OCI-LY7 (cell line): ENCODE measurements around the gene CREB3. TPM values are rescaled to one million over a fixed set of nuclear protein-coding genes. Genes with fewer than 3 reads are reported as not detected.

ENCODE experiments used
- BruUV-seq: library from RNA; stranded (reverse); fragments of 400-500 nt; replicated peaks from 2 replicates; lab custom pipeline; 2021; lab: Mats Ljungman, UMichigan
- CTCF ChIA-PET: fragments of 300-600 bp; sonication (Branson Sonifier 250); formaldehyde crosslinking; loops from one replicate; lab custom pipeline; 2022; ENCODE audit warnings: antibody characterized with exemption; ENCODE audit not compliant: unreplicated experiment; lab: Charles Lee
- POLR2A ChIA-PET: fragments of 300-600 bp; sonication (Branson Sonifier 250); formaldehyde crosslinking; loops from one replicate; lab custom pipeline; 2022; ENCODE audit warnings: antibody characterized with exemption; lab: Charles Lee
- DNase-seq: peaks from one replicate; pipeline ENCODE4 v3.0.0-alpha.2; 2015; ENCODE audit warnings: low spot score
- H2AFZ ChIP-seq: fragments of 200-600 bp; sonication (generic), shearing (Covaris generic); 2 replicates; pipeline ENCODE4 v1.6.1; 2014; ENCODE audit warnings: mild to moderate bottlenecking, antibody characterized with exemption, low read length, moderate library complexity
- H3K27ac ChIP-seq: fragments of 200-600 bp; sonication (generic); 2 replicates; pipeline ENCODE4 v1.5.1; 2014; ENCODE audit warnings: mixed run types, low read depth, mild to moderate bottlenecking, moderate library complexity, low read length, inconsistent platforms; ENCODE audit not compliant: poor library complexity, severe bottlenecking
- H3K36me3 ChIP-seq: fragments of 200-600 bp; sonication (generic); 2 replicates; pipeline ENCODE4 v1.6.1; 2014; ENCODE audit warnings: mild to moderate bottlenecking, antibody characterized with exemption, low read length, moderate library complexity, mixed read lengths; ENCODE audit not compliant: insufficient read depth
- H3K4me1 ChIP-seq: fragments of 200-600 bp; sonication (generic); 2 replicates; pipeline ENCODE4 v1.5.1; 2014; ENCODE audit warnings: mild to moderate bottlenecking, low read length; ENCODE audit not compliant: insufficient read depth, poor library complexity, severe bottlenecking
- H3K4me2 ChIP-seq: fragments of 200-600 bp; sonication (generic); 2 replicates; pipeline ENCODE4 v1.6.1; 2014; ENCODE audit warnings: mild to moderate bottlenecking, low read length
- H3K4me3 ChIP-seq: fragments of 200-600 bp; sonication (generic); 2 replicates; pipeline ENCODE4 v1.5.1; 2014; ENCODE audit warnings: mild to moderate bottlenecking, low read depth, low read length; ENCODE audit not compliant: poor library complexity, severe bottlenecking
- H3K79me2 ChIP-seq: fragments of 200-600 bp; sonication (generic); 2 replicates; pipeline ENCODE4 v1.6.1; 2016; ENCODE audit warnings: low read depth, mild to moderate bottlenecking, low read length, moderate library complexity, mixed read lengths; ENCODE audit not compliant: insufficient read depth
- H3K9me2 ChIP-seq: fragments of 200-600 bp; sonication (generic); 2 replicates; pipeline ENCODE4 v1.6.1; 2016; ENCODE audit warnings: mild to moderate bottlenecking, low read length, mixed read lengths; ENCODE audit not compliant: insufficient read depth
- H3K9me3 ChIP-seq: fragments of 200-600 bp; sonication (generic); 2 replicates; pipeline ENCODE4 v1.6.1; 2014; ENCODE audit warnings: mild to moderate bottlenecking, mixed run types, low read length, mixed read lengths
- H4K20me1 ChIP-seq: fragments of 200-600 bp; sonication (generic); 2 replicates; pipeline ENCODE4 v1.6.1; 2014; ENCODE audit warnings: mild to moderate bottlenecking, antibody characterized with exemption, low read length, moderate library complexity, mixed read lengths; ENCODE audit not compliant: insufficient read depth
- CTCF ChIP-seq: fragments of 200-600 bp; sonication (generic); conservative IDR thresholded peaks from 2 replicates; pipeline ENCODE4 v1.5.1; 2014; ENCODE audit warnings: mild to moderate bottlenecking, antibody characterized with exemption, low read length, moderate library complexity, mixed read lengths
- EZH2phosphoT487 ChIP-seq: fragments of 200-600 bp; sonication (generic); IDR thresholded peaks from 2 replicates; pipeline ENCODE4 v1.6.1; 2018; ENCODE audit warnings: low read depth, borderline replicate concordance, mild to moderate bottlenecking, mixed run types, antibody characterized with exemption, low read length, moderate library complexity, mixed read lengths
- intact Hi-C: fragments of 100-400 bp; cut with micrococcal nuclease; formaldehyde crosslinking; loops from one replicate; pipeline ENCODE4 v1.10.0; 2022; ENCODE audit not compliant: unreplicated experiment
- total RNA-seq, 2 experiments: library from RNA; depleted of rRNA in 1 of 2; stranded (reverse); fragments of >200 nt in 1 of 2; shearing (Covaris generic) in 1 of 2; gene quantifications; 2 replicates each; pipeline ENCODE4 v1.2.3, GENCODE V29; 2014 to 2022

Gene CREB3
- total RNA-seq, 2 experiments from 2014 or later: 18.2 to 23.0 TPM

- POLR2A ChIA-PET: interaction anchor here (1.3 kb wide), 1 partner anchor 18 kb away, joined by 3 read pairs; no protein-coding TSS in a partner anchor
Observed at GRCh38 chr9:35713578-35713977, 18.9 kb upstream of the CREB3 start.

GRCh38 chr9:35714123-35714522 lies 18.3 kb upstream of the CREB3 start:
- Histone ChIP-seq H3K4me1 (no peaks in the 10 kb centered on the region), H3K4me3 (no peak overlapping the region), H3K36me3 (peaks cover 95% of the 10 kb centered on the region), H3K27ac (no peak overlapping the region), H3K4me2 (no peak overlapping the region), H3K79me2 (no peaks in the 10 kb centered on the region), H4K20me1 (no peaks in the 10 kb centered on the region), H2AFZ (no peak overlapping the region), H3K9me3 (no peaks in the 10 kb centered on the region), H3K9me2 (no peaks in the 10 kb centered on the region)
- BruUV-seq: no TSS peak
- ChIA-PET CTCF (interaction anchor here (1.3 kb wide), 1 partner anchor 50 kb away, joined by 3 read pairs; no protein-coding TSS in a partner anchor), POLR2A (interaction anchor here (1.3 kb wide), 1 partner anchor 17 kb away, joined by 3 read pairs; no protein-coding TSS in a partner anchor)
- TF ChIP-seq EZH2phosphoT487 (no peak), CTCF (no peak)
- intact Hi-C loops: no loop called here
- DNase-seq: no peak

More at GRCh38 chr9:35713578-35713977, 18.9 kb upstream of the CREB3 start:
- intact Hi-C loops: no loop called here
- Histone ChIP-seq H3K4me2 (no peak overlapping the region), H2AFZ (no peak overlapping the region), H3K9me2 (no peaks in the 10 kb centered on the region), H4K20me1 (no peaks in the 10 kb centered on the region), H3K79me2 (no peaks in the 10 kb centered on the region), H3K9me3 (no peaks in the 10 kb centered on the region), H3K27ac (no peak overlapping the region), H3K4me3 (no peak overlapping the region), H3K4me1 (no peaks in the 10 kb centered on the region), H3K36me3 (peaks cover 95% of the 10 kb centered on the region)
- CTCF ChIA-PET: no interaction called here
- no peak for DNase-seq
- no TSS peak for BruUV-seq
- TF ChIP-seq CTCF (no peak), EZH2phosphoT487 (no peak)

- no TSS peak for BruUV-seq
- no peak for DNase-seq
- H3K36me3 ChIP-seq: peaks cover 97% of the 10 kb centered on the region
- ChIA-PET POLR2A (interaction anchor here (1.0 kb wide), 1 partner anchor 103 kb away, joined by 3 read pairs; no protein-coding TSS in a partner anchor), CTCF (interaction anchor here (1.2 to 1.5 kb wide), 3 partner anchors 14 to 51 kb away, joined by 3 to 6 read pairs (median 3); no protein-coding TSS in a partner anchor)
- H3K4me2 ChIP-seq: no peak overlapping the region
- intact Hi-C loops: no loop called here
- no peaks in the 10 kb centered on the region for H3K9me3 ChIP-seq
- H4K20me1 ChIP-seq: no peaks in the 10 kb centered on the region
- H3K4me1 ChIP-seq: no peaks in the 10 kb centered on the region
- no peak overlapping the region for H2AFZ ChIP-seq
- TF ChIP-seq EZH2phosphoT487: no peak
- TF ChIP-seq CTCF: no peak
- H3K4me3 ChIP-seq: no peak overlapping the region
- no peaks in the 10 kb centered on the region for H3K79me2 ChIP-seq
- H3K27ac ChIP-seq: no peak overlapping the region
- no peaks in the 10 kb centered on the region for H3K9me2 ChIP-seq
Observed at GRCh38 chr9:35714579-35715252, 17.8 kb upstream of the CREB3 start.
